Measurements from ENCODE around the gene SLMAP.
A peak's percentile ranks its signal among the peaks of the same experiment; 100 is the strongest.

SLMAP gene, protein sequence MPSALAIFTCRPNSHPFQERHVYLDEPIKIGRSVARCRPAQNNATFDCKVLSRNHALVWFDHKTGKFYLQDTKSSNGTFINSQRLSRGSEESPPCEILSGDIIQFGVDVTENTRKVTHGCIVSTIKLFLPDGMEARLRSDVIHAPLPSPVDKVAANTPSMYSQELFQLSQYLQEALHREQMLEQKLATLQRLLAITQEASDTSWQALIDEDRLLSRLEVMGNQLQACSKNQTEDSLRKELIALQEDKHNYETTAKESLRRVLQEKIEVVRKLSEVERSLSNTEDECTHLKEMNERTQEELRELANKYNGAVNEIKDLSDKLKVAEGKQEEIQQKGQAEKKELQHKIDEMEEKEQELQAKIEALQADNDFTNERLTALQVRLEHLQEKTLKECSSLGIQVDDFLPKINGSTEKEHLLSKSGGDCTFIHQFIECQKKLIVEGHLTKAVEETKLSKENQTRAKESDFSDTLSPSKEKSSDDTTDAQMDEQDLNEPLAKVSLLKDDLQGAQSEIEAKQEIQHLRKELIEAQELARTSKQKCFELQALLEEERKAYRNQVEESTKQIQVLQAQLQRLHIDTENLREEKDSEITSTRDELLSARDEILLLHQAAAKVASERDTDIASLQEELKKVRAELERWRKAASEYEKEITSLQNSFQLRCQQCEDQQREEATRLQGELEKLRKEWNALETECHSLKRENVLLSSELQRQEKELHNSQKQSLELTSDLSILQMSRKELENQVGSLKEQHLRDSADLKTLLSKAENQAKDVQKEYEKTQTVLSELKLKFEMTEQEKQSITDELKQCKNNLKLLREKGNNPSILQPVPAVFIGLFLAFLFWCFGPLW

DNA sequence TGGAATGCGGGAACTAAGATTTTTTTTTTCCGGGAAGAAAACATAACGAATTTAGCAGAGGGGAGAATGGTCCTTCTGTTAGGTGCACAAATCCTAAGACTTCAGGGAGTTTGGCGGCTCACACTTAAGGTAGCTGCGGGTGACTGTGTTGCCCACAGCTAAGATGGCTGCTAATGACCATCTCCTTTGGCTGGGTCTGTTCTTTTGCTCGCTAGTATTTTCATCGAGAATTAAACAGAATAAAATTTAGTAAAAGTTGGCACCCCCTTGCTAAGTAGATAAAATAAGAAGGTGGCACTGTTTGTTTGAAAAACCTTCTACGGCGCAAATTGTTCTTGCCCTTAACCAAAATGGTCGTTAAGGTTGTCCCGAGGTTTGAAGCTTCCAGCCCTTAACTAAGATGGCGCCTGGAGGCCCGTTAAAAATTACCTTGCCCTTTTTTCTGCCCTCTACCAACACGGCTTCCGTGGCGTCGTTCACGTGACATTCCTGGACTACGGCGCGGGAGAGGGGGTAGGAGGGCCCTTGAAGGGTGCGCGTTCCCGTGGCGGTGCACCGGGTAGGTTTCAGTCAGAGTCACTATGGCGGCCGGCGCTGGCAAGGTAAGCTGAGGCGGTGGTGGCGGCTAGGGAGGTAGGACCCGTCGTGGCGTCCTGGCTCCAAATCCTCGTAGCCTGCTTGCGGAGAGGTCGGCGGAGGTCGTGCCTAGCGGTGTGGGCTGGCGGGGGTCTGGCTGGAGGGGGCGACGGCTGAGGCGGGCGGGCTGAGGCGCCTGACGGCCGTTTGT is at the start of gene SLMAP:
Gene SLMAP (plus strand): TSS at position 569 of the 787 bp plus-strand sequence. CDS start 1,343 bp downstream, outside the sequence.
- peak; percentile 98 for DNase-seq

DNA sequence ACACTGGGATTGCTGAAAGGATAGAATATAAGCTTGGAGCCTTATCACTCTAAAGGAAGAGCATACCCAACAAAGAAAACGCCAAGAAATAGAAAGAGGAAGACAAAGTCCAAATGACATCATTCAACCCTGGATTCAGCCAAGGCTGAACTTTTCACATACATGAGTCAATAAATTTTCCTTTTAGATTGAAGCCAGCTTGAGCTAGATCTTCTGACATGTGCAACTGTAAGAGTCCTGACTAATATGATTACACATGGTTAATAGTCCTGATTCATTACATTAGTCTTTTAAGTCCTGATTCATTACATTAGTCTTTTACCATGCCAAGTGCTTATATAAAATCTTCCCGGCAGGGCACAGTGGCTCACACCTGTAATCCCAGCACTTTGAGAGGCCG is 49.6 kb upstream of the SLMAP start:
- no peak for DNase-seq

DNA sequence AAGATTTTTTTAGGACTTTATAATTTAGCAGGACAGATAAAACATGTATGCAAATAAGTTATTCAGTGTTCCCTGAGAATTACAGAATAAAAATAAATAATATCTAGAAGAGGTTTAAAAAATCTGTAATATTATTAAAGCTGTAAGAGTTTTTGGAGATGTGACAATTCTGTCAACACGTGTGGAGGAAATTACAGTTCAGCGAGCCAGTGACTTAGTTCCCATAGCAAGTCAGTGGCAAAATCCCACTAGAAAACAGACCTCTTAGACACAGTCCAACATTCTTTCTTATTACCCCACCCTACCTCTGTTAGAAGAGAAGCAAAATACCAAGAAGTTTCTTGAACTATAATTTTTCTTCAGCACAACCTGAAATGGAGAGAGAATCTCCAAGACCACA is 47.1 kb upstream of the SLMAP start:
- DNase-seq, result no peak

DNA sequence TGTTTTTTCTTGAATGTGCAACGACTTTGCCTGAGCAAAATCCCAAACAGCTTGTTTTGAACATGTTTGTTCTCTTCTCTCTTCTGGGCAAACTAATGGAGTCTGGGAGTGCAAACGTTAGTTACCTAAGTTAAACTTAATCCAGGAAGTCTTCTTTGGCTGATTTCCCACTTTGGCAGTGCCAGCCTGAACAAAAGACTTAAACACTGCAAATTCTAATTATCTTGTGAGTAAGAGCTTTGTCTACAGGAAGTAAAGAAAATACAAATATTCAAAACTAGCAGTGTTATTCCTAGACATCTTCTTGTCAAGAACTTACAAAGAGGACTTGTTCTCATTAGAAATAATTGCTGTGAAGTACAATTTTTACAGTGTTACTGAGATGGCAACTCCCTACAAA is 46.5 kb upstream of the SLMAP start:
- DNase-seq, result no peak

- no peak for DNase-seq
These were observed 40.4 kb upstream of the SLMAP start for GRCh38 chr3:57715686-57716085.

DNA sequence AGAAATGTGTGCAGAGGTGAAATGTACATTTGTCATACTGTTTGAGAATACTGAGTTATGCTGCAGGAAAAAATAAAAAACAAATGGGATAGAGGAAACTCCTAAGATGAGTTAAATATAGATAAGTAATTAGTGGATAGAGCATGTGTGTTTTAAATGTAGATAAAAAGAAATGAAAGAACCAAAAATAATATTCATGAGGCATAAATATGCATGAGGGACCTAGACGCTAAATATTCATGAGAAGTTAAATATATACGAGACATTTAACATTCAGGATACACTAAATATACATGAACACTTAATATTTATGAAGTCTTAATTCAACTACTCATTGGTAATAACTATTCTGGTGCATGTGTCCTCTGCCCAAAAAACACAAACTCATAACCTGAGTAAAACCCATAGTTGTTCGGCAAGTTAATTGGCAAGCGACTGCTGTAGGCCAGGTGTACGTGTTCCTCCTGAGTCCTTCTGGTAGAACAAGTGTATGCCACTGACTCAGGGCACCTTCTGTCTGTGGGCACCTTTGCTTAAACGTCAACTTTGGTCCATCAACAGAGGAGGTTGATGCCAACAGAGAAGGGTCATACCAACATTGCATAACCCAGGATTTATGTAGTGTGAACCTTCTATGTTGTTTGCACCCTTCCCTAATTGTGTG is 38.8 kb upstream of the SLMAP start:
- no peak for DNase-seq

DNA sequence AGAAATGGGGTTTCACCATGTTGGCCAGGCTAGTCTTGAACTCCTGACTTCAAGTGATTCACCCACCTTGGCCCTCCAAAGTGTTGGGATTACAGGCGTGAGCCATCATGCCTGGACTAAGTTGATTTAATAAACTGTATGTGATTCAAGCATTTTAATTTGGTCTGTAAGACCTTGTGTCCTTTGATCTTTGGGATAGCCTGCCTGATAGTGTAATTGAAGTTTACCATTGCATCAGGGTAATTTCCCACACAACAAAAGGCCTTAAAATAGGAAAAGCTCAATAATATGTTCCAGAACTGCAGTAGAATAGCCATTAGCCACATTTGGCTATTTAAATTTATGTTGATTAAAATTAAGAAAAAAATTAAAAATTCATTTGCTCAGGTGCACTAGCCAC is 38.0 kb upstream of the SLMAP start:
- no peak for DNase-seq

GRCh38 chr3:57726397-57726796 is 29.7 kb upstream of the SLMAP start:
- no peak for DNase-seq

GRCh38 chr3:57727106-57727505 is 29.0 kb upstream of the SLMAP start:
- no peak for DNase-seq

DNA sequence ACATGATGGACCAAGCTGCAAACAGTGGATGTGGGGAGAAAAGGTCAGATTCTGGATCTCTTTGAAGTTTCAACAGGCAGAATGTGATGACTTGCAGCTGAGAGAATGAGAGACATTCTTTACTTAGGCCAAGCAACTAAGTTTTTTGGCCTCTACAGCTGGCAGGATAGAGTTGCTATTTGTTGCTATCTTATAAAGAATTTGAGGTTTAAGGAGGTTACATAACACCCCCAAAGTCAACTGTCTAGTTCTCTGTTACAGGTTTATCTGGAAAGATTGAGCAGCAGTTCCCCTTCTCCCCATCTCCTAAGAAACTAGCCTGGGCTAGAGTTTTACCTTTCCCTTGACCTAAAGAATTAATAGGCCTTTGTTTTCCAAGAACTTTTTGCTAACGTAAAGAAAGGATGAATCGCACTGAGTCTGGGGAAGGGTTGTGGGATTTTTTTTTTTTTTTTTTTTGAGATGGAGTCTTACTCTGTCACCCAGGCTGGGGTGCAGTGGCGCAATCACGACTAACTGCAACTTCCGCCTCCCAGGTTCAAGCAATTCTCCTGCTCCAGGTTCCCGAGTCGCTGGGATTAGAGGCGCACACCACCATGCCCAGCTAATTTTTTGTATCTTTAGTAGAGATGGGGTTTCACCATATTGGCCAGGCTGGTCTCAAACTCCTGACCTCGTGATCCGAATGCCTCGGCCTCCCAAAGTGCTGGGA is 26.6 kb upstream of the SLMAP start:
- DNase-seq, result no peak

GRCh38 chr3:57730682-57731081 is 25.4 kb upstream of the SLMAP start:
- DNase-seq, result no peak

GRCh38 chr3:57731311-57731710 is 24.8 kb upstream of the SLMAP start:
- DNase-seq, result no peak

GRCh38 chr3:57733790-57734189 is 22.3 kb upstream of the SLMAP start:
- DNase-seq, result no peak

DNA sequence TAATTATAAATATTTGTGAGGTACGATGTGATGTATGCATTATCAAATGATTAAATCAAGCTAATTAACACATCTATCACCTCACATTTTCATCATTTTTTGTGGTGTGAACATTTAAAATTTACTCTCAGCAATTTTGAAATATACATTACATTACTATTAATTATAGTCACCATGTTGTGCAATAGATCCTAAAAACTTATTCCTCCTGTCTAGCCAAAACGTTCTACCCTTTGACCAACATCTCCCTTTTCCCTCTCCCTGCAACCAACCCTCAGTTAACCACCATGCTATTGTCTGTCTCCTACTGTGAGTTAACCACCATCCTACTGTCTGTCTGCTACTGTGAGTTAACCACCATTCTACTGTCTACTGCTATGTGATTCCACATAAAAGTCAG is 20.7 kb upstream of the SLMAP start:
- DNase-seq, result no peak

DNA sequence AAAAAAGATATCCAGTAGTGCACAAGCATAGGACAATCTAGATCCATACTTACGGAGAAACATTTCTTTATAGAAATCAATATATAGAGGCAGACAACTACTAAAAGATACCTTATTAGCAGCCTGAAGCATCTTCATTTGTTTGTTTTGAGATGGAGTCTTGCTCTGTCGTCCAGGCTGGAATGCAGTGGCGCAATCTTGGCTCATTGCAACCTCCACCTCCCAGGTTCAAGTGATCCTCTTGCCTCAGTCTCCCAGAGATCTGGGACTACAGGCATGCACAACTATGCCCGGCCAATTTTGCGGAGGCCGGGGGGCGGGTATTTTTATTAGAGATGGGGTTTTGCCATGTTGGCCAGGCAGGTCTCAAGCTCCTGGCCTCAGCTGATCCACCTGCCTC is 18.3 kb upstream of the SLMAP start:
- DNase-seq, result no peak

- no peak for DNase-seq
These were observed 17.7 kb upstream of the SLMAP start for GRCh38 chr3:57738391-57738790.

GRCh38 chr3:57740027-57740426 is 16.1 kb upstream of the SLMAP start:
- DNase-seq, result no peak

- DNase-seq, result no peak
These were observed 12.6 kb upstream of the SLMAP start for GRCh38 chr3:57743496-57743895.

DNA sequence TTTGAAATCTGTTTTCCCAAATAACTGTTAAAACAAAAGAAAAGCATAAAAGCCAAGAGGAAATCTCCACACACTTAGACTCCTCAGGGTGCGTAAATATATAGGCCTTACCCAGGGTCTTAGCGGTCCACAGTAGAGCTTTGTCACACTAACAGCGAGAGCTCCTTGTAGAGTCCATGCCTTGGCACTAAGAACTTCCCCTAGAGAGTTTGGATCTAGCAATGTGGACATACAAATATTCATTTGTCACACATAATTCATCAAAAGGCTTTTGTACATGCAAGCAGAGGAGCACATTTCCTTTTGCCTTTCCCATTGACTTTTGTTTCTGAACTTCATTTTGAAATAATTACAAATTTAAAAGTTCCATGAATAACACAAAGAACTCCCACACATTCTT is 11.0 kb upstream of the SLMAP start:
- no peak for DNase-seq

GRCh38 chr3:57746156-57747010 is 9.7 kb upstream of the SLMAP start:
- no peak for DNase-seq

GRCh38 chr3:57749542-57749941 is 6.6 kb upstream of the SLMAP start:
- DNase-seq, result no peak
